NCI-H2107 treated with DMSO at 0.1 percent for 48 hours (cell line): Measurements from ENCODE around the gene SLC6A19.

Source experiments
- DNase-seq: peaks from one replicate; lab custom pipeline; 2025; ENCODE audit not compliant: unreplicated experiment; lab: John Stamatoyannopoulos, UW

The SLC6A19 gene

DNA sequence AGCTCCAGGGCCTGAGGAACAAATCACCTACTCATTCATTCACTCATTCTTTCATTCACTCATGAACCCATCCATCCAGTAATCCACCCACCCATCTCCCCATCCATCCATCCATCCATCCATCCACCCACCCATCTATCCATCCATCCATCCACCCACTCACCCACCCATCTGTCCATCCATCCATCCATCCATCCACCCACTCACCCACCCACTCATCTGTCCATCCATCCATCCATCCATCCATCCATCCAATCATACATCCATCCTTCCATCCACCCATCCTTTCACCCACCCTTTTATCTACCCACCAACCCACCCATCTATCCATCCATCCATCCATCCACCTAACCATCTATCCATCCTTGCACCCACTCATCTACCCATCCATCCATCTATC lies 35.5 kb upstream of the SLC6A19 start:
- DNase-seq = no peak

DNA sequence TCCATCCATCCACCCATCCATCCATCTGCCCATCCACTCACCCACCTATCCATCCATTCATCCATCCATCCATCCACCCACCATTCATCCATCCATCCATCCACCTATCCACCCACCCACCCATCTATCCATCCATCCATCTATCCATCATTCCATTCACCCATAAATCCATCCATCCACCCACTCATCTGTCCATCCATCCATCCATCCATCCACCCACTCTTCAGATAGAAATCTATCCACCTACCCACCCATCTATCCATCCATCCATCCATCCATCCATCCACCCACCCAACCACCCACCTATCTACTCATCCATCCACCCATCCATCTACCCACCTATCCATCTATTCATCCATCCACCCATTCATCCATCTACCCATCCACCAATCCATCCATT lies 35.0 kb upstream of the SLC6A19 start:
- DNase-seq = no peak

DNA sequence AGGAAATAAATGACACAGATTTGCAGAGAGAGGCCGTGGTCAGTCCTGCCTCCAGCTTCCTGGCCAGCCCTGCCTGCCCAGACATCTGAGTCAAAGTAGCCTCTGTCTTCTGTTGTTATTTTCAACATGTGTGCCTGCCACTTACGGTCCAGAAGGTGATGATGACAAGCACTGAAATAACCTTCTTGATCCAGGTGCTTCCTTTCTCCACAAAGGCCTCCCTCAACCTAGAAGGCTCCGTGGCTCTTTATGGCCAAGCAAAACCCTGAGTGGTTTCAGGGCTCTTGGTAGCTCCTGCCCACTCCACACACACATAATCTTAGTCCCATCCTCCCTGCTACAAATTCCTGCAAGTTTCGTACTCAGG lies 34.1 kb upstream of the SLC6A19 start:
- no peak for DNase-seq

DNA sequence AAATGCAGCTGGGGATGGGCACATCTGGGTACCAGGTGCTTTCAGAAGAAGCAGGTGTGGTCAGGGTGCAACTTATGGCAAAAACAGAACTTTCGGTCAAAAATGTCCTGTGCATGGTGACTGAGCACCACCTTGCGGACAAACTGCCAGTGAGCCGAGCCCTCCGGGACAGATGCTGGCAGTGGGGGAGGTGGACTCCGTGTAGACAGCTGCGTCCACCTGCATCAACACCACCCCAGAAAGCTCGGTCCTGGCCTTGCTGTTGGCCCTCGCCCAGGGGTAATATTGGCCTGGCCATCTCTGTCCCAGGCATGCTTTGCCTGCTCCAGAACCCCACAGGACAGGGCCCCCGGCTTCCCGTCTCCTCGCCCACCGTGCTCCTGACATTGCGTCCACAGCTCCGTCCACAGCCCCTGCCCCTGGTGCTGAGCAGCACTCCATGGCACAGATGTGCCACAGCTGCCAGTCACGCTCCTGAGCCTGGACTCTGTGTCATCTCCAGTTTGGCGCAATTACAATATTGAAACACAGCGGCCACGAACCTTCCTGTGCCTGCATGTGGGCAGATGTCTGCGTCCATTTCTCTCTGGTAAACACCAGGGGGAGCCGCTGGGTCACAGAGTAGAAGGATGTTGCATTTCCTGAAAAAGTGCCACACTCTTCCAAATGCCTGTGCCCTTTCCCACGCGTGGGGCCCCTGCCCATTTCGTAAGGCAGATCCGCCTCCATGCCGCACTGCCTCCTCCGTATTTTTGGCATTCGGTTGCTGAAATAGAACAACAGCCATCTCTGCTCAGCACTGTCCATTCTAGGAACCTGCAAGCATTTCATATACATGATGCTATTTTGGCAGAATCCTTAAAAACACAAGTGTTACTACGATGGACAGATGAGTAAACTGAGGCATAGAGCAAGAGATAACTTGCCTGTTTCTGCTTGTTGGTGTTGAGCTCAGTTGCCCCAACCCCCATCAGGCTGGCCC lies 33.4 kb upstream of the SLC6A19 start:
- DNase-seq = peak; percentile 60

DNA sequence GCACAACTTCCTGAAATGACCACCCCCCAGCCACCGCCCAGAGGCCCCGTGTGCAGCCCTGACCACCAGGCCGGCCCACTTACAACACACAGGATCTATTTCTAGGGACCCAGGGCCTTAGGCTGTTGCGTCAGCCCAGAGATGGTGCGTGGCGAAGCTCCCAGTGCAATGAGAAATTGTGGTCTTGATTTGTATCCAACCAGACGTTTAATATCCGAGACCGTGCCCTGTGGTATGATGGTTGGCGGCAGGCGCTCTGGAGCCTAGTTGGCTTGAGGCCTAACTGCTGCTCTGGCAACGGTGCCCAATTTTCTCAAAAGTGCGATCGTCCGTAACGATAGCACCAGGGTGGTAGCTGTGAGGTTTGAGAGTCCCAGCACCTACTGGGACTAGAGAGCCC lies 32.6 kb upstream of the SLC6A19 start:
- DNase-seq = peak; percentile 42

DNA sequence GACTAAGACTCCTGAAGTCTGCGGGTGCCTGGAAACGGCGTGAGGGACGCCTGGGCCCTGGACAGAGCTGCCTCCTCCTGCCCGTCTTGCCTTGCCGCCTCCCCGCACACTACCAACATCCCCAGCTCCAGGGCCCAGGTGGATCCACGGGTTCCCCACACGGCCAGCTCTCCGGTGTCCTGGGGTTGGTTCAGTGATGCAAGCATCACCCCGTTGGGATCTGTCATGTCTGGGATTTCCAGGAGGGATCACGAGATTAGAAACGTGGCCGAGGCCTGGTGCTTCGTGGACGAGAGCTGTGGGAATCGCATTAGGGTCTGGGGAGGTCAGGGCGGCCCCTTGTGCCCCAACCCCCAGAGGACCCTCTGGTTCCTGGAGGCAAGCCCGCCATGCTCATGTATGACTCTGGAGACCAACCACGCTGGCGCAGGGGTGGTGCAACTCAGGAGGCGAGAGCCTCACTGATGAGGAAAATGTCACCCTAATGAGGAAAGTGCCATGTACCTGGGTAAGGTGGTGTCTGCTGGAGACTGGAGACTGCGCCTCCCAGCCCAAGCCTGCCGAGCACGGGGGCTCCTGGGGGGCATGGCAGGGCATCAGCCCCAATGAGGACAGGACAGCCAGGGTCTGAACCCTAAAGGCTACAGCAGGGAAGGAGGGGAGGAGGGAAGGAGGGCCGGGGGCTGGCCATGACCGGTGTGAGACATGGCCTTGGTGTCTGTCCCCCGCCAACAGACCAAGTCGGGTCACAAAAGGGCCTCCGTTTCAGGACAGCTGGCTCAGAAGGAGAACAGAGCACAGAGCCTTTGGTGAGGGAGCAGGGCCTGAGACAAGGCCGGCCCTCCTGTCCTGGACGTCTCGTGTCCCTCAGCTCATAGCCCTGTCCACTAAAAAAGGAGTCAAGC lies 31.9 kb upstream of the SLC6A19 start:
- no peak for DNase-seq

DNA sequence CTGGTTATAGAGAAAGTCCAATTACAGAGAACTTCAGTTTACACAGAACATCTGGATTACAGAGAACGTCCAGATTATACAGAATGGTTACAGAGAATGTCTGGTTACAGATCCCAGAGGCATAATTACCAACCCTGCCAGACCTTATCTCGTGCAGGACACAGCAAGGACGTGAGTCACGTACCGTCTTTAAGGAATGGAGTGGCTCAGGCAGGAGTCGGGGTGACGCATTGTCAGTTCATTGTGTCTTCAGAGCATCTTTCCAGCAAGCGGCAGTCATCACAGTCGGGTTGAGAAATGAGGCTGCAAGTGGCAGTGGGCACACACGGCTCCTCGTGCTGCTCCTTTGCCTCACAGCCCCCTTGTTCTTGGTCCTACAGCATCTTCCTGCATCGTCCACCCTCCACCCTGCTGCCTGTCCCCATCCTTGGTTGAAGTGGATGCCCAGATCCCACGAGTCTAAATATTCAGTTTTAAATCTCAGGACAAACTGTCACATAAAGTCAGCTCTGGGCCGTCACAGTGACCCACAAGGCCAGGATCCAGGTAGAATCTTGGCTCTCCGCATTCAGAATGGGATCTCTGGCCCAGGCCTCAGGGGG lies 30.0 kb upstream of the SLC6A19 start:
- no peak for DNase-seq

DNA sequence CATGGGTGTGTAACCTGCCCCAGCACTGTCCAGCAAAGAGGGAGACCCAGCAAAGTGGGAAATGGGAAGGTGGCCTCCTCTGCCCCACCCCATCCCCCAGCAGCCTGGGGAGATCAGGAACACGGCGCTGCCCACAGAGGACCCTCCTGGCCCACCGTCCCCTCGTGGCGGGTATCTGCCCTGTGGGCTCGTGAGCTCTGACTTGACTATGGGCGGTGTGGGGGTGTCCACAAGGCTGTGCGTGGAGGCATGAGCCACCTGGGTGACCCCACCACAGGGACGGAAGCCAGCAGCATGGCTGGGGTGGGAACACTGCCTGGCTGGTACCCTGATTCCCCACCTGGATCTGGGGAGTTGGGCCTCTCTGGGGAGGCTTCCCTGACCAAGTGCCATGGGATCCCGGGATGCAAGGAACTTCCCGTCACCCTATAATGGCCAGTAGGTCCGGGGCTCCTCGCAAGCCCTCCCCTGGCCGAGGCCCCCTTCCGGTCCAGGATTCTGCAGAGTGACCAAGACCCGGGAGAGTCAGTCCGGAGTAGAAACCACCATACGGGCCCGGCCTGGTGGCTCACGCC lies 29.3 kb upstream of the SLC6A19 start:
- no peak for DNase-seq

DNA sequence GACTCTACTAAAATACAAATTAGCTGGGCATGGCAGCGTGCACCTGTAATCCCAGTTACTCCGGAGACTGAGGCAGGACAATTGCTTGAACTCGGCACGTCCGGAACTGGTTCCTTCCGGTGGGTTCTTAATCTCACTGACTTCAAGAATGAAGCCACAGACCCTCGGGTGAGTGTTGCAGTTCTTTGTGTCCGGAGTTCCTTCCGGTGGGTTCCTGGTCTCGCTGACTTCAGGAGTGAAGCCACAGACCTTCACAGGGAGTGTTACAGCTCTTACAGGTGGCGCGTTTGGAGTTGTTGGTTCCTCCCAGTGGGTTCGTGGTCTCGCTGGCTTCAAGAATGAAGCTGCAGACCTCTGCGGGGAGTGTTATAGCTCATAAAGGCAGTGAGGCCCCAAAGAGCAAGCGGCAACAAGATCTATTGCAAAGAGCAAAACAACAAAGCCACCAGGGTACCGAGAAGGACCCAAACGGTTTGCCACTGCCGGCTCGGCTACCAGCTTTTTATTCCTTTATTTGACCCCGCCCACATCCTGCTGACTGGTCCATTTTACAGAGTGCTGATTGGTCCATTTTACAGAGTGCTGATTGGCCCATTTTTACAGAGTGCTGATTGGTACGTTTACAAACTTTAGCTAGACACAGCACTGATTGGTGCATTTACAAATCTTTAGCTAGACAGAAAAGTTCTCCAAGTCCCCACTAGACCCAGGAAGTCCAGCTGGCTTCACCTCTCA lies 28.6 kb upstream of the SLC6A19 start:
- no peak for DNase-seq

DNA sequence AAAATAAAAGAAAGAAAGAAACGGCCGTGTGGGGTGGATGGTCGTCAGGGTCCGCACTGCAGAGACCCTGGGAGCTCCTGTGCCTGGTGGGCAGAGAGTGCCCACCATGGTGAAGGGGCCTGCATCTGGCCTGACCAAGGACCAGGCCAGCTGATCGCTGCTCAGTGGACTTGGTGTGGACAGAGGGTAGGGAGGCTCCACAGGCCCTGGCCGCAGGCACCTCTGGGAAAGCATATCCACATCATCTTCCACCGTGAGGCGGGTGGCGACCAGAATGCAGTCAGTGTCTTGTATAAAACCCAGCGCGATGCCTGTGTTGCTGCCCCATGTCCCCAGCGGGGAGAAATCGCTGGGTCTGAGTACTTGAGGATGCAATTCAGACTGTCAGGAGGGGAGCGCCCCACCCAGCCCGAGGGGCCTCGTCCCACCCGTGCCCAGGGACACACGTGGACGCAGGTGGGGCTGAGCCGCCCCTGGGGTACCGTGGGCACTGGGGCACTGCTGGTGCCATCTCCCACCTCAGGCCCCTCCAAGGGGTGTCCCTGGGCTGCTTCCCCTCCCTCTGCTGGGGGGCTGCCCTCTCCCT lies 27.8 kb upstream of the SLC6A19 start:
- no peak for DNase-seq

DNA sequence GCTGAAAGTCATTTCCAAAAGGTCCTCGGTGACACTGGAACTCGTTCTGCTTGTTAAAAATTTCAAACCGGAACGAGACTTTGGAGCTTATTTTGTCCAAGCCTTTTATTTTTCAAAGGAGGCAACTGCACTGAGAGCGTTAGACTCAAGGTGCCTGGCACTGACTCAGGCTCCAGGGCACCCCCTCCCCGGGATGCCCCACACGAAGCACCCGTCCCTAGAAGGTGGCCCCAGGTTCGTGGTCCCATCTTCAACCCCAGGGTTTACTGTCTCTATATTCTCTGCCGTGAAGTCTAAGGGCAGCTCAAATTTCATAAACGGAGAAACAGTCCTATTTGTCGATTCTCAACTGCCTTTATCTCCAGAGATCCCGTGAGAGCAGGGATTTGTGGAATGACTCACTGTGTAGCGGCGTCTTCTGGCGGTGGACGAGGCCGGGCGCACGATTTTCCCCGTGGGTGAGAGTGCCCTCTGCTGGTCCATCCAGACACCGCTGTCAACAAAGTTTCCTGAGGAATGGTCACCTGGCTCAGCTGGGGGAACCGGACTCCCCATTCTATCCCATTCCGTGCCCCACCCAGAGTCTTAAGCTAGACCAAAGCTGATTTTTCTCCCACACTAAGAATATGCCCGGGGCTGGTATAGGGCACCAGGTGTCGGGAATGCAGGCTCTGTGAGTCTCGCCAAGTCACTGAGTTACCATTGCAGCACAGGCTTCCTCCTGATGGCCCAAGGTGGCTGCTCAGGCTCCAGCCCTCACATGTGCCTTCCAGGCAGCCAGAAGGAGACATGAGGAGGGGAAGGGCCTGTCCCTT lies 27.1 kb upstream of the SLC6A19 start:
- no peak for DNase-seq

DNA sequence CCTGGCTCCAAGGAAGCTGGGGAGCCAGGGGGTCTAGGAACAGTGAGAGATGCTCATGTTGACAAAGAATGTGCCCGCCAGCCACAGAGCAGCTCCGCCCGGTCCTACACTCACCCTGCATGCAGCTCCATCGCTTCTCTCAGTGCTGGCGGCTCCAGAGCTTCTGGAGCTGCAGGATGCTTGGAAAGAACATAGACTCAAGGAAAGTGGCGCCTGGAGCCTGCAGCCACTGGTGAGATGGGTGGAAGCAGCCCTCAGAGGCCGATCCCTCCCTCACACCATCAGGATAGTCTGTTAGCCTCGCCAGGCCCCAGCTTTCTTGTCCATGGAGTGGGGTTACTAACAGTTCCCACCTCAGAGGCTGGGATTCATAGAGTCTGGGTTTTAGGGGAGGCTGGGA lies 26.4 kb upstream of the SLC6A19 start:
- DNase-seq = no peak

DNA sequence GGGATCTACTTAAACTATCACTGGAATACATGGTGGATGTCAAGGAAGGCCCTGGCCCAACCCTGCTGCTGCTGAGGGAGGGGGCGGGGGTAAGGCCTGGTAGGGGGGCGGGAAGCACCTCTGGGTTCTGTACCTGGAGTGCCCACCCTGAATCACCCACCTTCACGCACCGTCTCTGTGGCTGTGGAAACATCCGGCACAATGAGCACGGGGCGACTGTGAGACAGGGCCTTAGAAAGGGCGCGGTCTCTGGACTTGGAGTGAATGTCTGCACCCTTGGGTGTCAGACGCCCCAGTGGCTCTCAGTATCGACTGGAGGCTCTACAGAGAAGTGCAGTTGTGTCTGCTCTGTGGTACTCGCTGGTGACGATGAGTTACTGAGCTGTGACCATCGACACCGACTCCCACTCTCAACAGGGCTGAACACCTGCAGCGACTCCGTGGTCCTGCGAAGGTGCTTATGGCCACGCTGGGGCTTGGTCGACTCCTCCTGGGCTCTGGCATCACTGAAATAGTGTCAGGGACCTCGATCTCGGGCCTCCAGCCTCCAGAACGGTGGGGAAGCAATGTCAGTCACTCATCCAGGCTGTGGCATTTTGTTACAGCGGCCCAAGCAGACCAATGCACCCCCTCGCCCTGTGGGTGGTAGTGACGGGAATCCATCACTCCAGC lies 25.5 kb upstream of the SLC6A19 start:
- no peak for DNase-seq

DNA sequence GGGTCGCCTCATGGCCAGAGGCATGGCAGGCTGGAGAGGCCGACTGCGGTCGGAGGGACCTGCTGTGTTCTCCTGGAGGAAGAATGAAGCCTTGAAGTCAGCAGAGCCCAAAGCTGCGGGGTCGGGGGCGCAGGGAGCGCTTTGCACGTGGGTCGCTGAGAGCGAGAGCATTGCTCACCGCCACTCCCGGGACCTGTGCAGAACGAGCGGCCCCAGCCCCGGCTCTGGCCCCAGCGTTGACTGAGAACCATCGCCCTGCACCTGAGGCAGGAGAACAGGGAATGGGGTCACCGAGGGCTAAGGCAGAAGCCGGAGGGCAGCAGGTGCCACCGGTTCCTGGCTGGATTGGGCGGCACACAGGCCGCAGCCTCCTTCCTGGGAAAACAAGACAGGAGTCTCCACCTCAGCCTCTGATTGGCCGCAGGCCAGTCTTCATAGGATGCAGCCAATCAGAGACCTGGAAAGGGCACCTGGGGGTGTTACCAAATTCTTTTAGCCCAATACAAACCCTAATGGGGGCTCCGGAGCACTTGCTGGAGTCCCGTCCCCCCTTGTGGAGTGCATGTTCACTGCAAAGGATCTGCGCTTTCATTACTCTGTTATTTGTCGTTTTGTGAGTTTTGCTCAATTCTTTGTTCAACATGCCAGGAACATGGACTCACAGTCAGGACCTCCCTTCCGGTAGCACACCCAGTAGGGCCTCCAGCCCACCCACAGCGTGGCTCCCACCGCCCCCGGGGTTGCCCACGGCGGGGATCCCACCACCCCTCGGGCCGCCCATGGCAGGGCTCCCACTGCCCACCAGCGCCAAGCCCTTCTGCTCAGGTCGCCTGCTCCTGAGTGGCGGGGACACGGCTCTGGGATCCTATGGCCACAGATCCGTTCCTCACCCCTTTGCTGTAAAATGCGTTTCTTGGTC lies 24.7 kb upstream of the SLC6A19 start:
- no peak for DNase-seq

DNA sequence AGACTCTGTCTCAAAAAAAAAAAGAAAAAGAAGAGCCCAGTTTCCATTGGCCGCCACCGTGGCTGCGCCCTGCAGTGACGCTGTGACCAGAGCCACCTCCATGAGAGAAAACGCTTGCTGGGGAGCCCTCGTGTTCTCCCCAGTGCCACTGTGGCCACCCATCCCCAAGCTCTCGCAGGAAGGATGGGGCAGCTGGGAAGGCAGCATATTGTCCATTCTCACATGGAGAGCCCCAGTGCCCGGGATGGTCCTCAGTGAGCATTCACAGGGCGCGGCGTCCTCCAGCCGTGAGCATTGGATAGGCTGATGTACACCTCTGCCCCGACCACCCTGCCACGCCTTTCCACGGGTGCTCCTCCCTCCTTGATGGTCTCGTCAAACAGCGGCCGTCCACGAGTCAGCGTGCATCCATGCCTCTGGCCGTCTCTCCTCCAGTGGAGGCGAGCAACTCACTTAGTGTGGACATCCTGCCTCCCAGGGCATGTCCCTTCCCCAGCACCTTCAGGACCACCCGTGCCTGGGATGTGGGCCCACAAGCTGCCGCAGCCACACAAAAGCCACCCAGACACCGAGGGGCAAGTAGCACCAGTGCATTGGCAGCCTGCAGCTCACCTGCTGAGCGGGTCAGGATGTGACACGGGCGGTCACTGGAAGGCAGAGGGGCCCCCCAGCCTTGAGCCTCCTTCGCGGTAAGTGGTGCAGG lies 23.4 kb upstream of the SLC6A19 start:
- DNase-seq = no peak

DNA sequence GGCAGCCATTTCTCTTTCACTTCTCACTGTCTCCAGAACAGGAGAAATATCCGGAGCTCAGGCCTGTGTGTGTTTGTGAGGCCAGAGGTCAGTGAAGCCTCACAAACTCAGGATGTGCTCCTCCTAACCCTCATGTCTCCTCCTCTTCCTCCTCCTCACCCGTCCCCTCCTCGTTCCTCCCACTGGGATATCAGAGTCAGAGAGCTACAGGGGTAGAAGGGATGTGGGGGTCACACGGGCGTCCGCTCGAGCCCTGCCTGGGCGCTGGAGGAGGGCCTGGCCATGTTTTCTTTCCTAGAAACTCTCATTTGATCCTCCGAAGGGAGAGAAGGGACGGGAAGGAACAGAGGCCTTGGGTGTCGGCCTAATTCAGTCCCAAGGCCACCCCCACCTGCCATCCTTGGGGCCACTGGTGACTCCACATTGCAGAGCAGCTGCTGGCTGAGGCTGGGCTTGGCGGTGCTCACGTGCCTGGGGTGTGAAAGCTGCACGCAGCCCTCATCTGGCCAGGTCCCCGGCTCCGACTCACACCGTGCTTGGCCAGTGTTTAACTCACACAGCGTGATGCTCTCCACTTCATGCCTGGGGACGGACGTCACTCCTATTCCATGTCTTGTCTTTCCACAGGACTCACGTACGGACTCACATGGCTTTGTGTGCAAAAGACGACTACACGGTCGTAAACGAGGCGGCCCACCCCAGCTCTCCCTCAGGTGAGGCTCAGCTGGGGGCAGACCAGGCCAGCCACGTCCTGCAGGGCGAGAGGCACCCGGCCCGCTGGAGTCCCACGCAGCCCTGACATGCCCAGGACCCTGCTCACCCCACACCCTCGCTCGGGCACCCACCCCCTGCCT lies 22.6 kb upstream of the SLC6A19 start:
- DNase-seq = no peak
